Measurements from ENCODE around the gene C15orf39. TPM values are rescaled to one million over a fixed set of nuclear protein-coding genes. Genes with fewer than 3 reads are reported as not detected.

C15orf39 gene
- polyA plus RNA-seq, 1 donor from 2014 or later, result not detected

DNA sequence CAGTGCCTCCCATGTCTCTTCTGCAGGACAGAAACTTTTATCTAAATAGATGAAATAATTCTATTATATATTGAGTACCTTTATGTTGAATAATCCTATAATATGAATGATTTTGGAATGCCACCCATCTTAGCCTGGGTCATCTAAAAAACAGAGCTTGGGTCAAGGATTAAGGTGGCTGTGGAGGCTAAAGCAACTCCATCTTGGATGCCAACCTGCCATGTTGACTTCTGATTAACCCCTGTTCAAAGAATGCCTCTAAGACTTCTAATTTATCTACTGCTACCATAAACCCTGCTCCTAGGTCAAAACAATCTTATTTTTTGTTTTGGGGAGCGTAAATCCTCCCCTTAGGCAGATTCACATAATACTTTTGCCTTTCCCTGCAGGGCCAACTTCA lies 31.5 kb upstream of the C15orf39 start:
- H4K20me1 ChIP-seq (ENCODE audit: insufficient read depth), result no peaks in the 10 kb centered on the region
- H2AFZ ChIP-seq (ENCODE audit: low read depth, low read length), result no peak overlapping the region
- no peaks in the 10 kb centered on the region for H3K36me3 ChIP-seq (ENCODE audit: insufficient read depth, low read length)
- no peak overlapping the region for H3K4me2 ChIP-seq (ENCODE audit: low read length)
- no peaks in the 10 kb centered on the region for H3K9me2 ChIP-seq (ENCODE audit: insufficient read depth, low read length)
- H3K27ac ChIP-seq (ENCODE audit: low read length), result no peak overlapping the region
- H3F3A ChIP-seq (ENCODE audit: insufficient read depth, low read length, poor library complexity, severe bottlenecking), result no peaks in the 10 kb centered on the region
- H3K27me3 ChIP-seq (ENCODE audit: insufficient read depth, low read depth, low read length), result no peaks in the 10 kb centered on the region
- no peaks in the 10 kb centered on the region for H3K79me2 ChIP-seq (replicated peaks; ENCODE audit: insufficient read depth, low read length)
- H3K4me3 ChIP-seq (ENCODE audit: low read length), result no peak overlapping the region
- no peak for TF ChIP-seq TAF1 (IDR thresholded peaks at IDR 0.05; ENCODE audit: low read depth)
- TF ChIP-seq RAD21 (conservative IDR thresholded peaks at IDR 0.05), result no peak
- TF ChIP-seq EP300 (conservative IDR thresholded peaks at IDR 0.05; ENCODE audit: poor library complexity, severe bottlenecking), result no peak
- TF ChIP-seq POLR2AphosphoS5 (IDR thresholded peaks at IDR 0.05), result no peak
- TF ChIP-seq SMC3 (conservative IDR thresholded peaks at IDR 0.05; ENCODE audit: poor library complexity), result no peak
- TF ChIP-seq EZH2 (IDR thresholded peaks at IDR 0.05; ENCODE audit: borderline replicate concordance, insufficient read depth, low read length, poor library complexity, severe bottlenecking), result no peak
- no peak for TF ChIP-seq MXI1 (conservative IDR thresholded peaks at IDR 0.05; ENCODE audit: poor library complexity, severe bottlenecking)
- TF ChIP-seq CTCF (IDR thresholded peaks at IDR 0.05; ENCODE audit: poor library complexity, severe bottlenecking), result no peak
- TF ChIP-seq, protein P1, sequence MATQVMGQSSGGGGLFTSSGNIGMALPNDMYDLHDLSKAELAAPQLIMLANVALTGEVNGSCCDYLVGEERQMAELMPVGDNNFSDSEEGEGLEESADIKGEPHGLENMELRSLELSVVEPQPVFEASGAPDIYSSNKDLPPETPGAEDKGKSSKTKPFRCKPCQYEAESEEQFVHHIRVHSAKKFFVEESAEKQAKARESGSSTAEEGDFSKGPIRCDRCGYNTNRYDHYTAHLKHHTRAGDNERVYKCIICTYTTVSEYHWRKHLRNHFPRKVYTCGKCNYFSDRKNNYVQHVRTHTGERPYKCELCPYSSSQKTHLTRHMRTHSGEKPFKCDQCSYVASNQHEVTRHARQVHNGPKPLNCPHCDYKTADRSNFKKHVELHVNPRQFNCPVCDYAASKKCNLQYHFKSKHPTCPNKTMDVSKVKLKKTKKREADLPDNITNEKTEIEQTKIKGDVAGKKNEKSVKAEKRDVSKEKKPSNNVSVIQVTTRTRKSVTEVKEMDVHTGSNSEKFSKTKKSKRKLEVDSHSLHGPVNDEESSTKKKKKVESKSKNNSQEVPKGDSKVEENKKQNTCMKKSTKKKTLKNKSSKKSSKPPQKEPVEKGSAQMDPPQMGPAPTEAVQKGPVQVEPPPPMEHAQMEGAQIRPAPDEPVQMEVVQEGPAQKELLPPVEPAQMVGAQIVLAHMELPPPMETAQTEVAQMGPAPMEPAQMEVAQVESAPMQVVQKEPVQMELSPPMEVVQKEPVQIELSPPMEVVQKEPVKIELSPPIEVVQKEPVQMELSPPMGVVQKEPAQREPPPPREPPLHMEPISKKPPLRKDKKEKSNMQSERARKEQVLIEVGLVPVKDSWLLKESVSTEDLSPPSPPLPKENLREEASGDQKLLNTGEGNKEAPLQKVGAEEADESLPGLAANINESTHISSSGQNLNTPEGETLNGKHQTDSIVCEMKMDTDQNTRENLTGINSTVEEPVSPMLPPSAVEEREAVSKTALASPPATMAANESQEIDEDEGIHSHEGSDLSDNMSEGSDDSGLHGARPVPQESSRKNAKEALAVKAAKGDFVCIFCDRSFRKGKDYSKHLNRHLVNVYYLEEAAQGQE (IDR thresholded peaks at IDR 0.05; ENCODE audit: borderline replicate concordance), result no peak
- no peaks in the 10 kb centered on the region for H3K9me3 ChIP-seq (ENCODE audit: low read length)
- H3K9ac ChIP-seq (ENCODE audit: low read length), result no peak overlapping the region

DNA sequence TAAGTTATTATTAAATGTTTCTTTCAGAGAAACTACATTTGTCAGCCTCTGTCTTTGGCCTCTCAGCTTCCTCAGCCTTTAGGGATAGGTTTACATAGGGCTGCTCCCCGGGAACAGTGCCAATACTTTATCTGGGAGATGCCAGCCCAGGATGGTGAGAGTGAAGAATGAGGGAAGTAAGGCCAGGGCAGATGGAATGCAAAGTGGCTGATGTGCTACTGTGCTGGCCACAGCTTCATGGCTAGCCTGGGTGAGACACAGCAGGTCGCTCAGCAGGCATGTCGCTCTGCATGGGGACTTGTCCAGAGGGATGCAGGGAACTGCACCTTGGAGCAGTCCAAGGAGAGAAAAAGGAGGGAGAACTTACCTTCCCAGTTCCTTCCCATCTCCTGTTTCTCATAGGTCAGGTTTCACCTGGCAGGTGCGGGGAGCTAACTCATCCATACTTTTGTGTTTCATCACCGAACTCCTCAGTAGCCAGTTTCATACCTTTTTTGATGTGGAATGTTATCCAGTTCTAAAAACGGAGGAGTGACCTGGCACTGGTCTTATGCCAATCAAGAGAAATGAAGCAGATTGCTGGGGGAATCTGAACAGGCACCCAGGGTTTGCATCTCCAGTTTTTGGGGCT lies 30.9 kb upstream of the C15orf39 start:
- no peaks in the 10 kb centered on the region for H3F3A ChIP-seq (ENCODE audit: insufficient read depth, low read length, poor library complexity, severe bottlenecking)
- no peak overlapping the region for H2AFZ ChIP-seq (ENCODE audit: low read depth, low read length)
- H3K4me3 ChIP-seq (ENCODE audit: low read length), result no peak overlapping the region
- H3K79me2 ChIP-seq (replicated peaks; ENCODE audit: insufficient read depth, low read length), result no peaks in the 10 kb centered on the region
- H3K9me3 ChIP-seq (ENCODE audit: low read length), result no peaks in the 10 kb centered on the region
- no peaks in the 10 kb centered on the region for H3K36me3 ChIP-seq (ENCODE audit: insufficient read depth, low read length)
- no peaks in the 10 kb centered on the region for H4K20me1 ChIP-seq (ENCODE audit: insufficient read depth)
- H3K9ac ChIP-seq (ENCODE audit: low read length), result no peak overlapping the region
- H3K27ac ChIP-seq (ENCODE audit: low read length), result no peak overlapping the region
- TF ChIP-seq, protein P1 (IDR thresholded peaks at IDR 0.05; ENCODE audit: borderline replicate concordance), result no peak
- no peak for TF ChIP-seq CTCF (IDR thresholded peaks at IDR 0.05; ENCODE audit: poor library complexity, severe bottlenecking)
- TF ChIP-seq MXI1 (conservative IDR thresholded peaks at IDR 0.05; ENCODE audit: poor library complexity, severe bottlenecking), result no peak
- no peak for TF ChIP-seq TAF1 (IDR thresholded peaks at IDR 0.05; ENCODE audit: low read depth)
- no peak for TF ChIP-seq SMC3 (conservative IDR thresholded peaks at IDR 0.05; ENCODE audit: poor library complexity)
- TF ChIP-seq RAD21 (conservative IDR thresholded peaks at IDR 0.05), result no peak
- TF ChIP-seq EZH2 (IDR thresholded peaks at IDR 0.05; ENCODE audit: borderline replicate concordance, insufficient read depth, low read length, poor library complexity, severe bottlenecking), result no peak
- no peak for TF ChIP-seq EP300 (conservative IDR thresholded peaks at IDR 0.05; ENCODE audit: poor library complexity, severe bottlenecking)
- TF ChIP-seq POLR2AphosphoS5 (IDR thresholded peaks at IDR 0.05), result no peak
- no peaks in the 10 kb centered on the region for H3K27me3 ChIP-seq (ENCODE audit: insufficient read depth, low read depth, low read length)
- no peak overlapping the region for H3K4me2 ChIP-seq (ENCODE audit: low read length)
- no peaks in the 10 kb centered on the region for H3K9me2 ChIP-seq (ENCODE audit: insufficient read depth, low read length)

All from neural cell (in vitro differentiated cells).